WERI-Rb-1 (cell line): ENCODE results near the gene FUBP3.
"Not testable (repeated sequence)": the region's sequence is repeated elsewhere in the genome, so short reads cannot be mapped to it uniquely, and the experiment has no call there.

ENCODE experiments used
- DNase-seq: peaks from one replicate; pipeline ENCODE4 v3.0.0-alpha.2; 2020
- H3K27ac ChIP-seq: fragments of 250-450 bp; sonication (Bioruptor Pico); 2 replicates; pipeline ENCODE4 v1.5.1; 2020; ENCODE audit warnings: mild to moderate bottlenecking, moderate library complexity
- H3K27me3 ChIP-seq: fragments of 250-450 bp; sonication (Bioruptor Pico); 2 replicates; pipeline ENCODE4 v1.5.1; 2021; ENCODE audit warnings: mild to moderate bottlenecking, low read depth, moderate library complexity; ENCODE audit not compliant: insufficient read depth, severe bottlenecking
- H3K36me3 ChIP-seq: fragments of 250-450 bp; sonication (Bioruptor Pico); 2 replicates; pipeline ENCODE4 v1.5.1; 2020; ENCODE audit warnings: mild to moderate bottlenecking, moderate library complexity
- H3K4me3 ChIP-seq: 2 replicates; pipeline ENCODE4 v1.5.1; 2011; ENCODE audit warnings: low read depth, mild to moderate bottlenecking, control low read depth, low read length
- H3K9me3 ChIP-seq: fragments of 250-450 bp; sonication (Bioruptor Pico); 2 replicates; pipeline ENCODE4 v1.5.1; 2021; ENCODE audit warnings: mild to moderate bottlenecking, moderate library complexity; ENCODE audit not compliant: severe bottlenecking
- CTCF ChIP-seq: IDR thresholded peaks from 2 replicates; pipeline ENCODE4 v1.5.1; 2011; ENCODE audit warnings: low read depth, mild to moderate bottlenecking, control low read depth, inconsistent platforms, low read length

Gene FUBP3

GRCh38 chr9:130554606-130555005 is 24.8 kb upstream of the FUBP3 start:
- H3K4me3 ChIP-seq: no peak overlapping the region
- peaks cover 1% of the 10 kb centered on the region for H3K9me3 ChIP-seq
- no peaks in the 10 kb centered on the region for H3K27me3 ChIP-seq
- no peak for TF ChIP-seq CTCF
- DNase-seq: no peak
- no peak overlapping the region for H3K27ac ChIP-seq
- H3K36me3 ChIP-seq: no peaks in the 10 kb centered on the region

GRCh38 chr9:130555061-130555460 is 24.3 kb upstream of the FUBP3 start:
- H3K36me3 ChIP-seq: no peaks in the 10 kb centered on the region
- H3K4me3 ChIP-seq: no peak overlapping the region
- DNase-seq: no peak
- H3K27ac ChIP-seq: no peak overlapping the region
- no peaks in the 10 kb centered on the region for H3K27me3 ChIP-seq
- no peaks in the 10 kb centered on the region for H3K9me3 ChIP-seq
- TF ChIP-seq CTCF: no peak

DNA sequence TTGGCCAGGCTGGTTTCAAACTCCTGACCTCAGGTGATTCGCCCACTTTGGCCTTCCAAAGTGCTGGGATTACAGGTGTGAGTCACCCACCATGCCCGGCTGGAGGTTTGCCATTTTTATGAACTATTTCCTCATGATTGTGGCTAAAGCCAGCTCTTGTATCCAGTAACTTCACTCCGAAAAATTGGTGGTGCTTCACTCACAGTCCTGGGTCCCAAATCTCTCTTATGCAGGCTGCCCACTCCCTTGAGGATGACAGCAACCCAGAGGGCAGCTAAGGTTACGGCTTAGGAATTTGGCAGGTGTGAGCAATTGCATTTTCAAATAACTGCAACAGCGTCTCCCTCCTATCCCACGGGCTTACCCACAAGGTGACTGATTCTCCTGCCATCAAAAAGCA is 23.4 kb upstream of the FUBP3 start:
- Histone ChIP-seq H3K27me3 (no peaks in the 10 kb centered on the region), H3K36me3 (no peaks in the 10 kb centered on the region), H3K27ac (no peak overlapping the region), H3K4me3 (peak overlapping the region; percentile 21; the same call in 1 of the 2 replicates), H3K9me3 (no peaks in the 10 kb centered on the region)
- no peak for DNase-seq
- no peak for TF ChIP-seq CTCF

GRCh38 chr9:130556396-130557076 is 22.8 kb upstream of the FUBP3 start:
- Histone ChIP-seq H3K4me3 (peak overlapping the region; percentile 21), H3K27me3 (no peaks in the 10 kb centered on the region), H3K27ac (0 out of 2 replicates have a peak overlapping the region, but pooled peaks have one; percentile 2), H3K9me3 (no peaks in the 10 kb centered on the region), H3K36me3 (no peaks in the 10 kb centered on the region)
- no peak for TF ChIP-seq CTCF
- DNase-seq: peak; percentile 79

- Histone ChIP-seq H3K36me3 (no peaks in the 10 kb centered on the region), H3K4me3 (peak overlapping the region; percentile 21), H3K9me3 (no peaks in the 10 kb centered on the region), H3K27me3 (no peaks in the 10 kb centered on the region), H3K27ac (no peak overlapping the region)
- no peak for TF ChIP-seq CTCF
- DNase-seq: no peak
Observed at GRCh38 chr9:130557077-130557468, 22.3 kb upstream of the FUBP3 start.

DNA sequence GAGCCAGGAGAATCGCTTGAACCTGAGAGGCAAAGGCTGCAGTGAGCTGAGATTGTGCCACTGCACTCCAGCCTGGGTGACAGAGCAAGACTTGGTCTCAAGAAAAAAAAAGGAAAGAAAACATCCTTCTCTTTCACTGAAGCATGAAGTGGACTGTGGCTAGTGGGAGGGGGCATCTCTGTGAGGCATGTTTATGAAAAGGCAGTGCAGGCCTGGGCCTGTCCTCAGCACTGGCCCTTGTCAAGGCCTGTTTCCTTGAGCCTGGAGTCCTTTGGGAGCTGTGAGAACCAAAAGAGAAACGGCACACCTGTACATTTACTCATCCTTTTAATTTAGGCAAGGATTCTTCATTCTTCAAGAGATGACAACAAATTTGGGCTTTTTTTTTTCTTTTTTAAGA is 18.3 kb upstream of the FUBP3 start:
- no peak for TF ChIP-seq CTCF
- H3K4me3 ChIP-seq: no peak overlapping the region
- peaks cover 11% of the 10 kb centered on the region for H3K9me3 ChIP-seq
- H3K36me3 ChIP-seq: no peaks in the 10 kb centered on the region
- DNase-seq: no peak
- no peaks in the 10 kb centered on the region for H3K27me3 ChIP-seq
- H3K27ac ChIP-seq: peak overlapping the region; percentile 43

DNA sequence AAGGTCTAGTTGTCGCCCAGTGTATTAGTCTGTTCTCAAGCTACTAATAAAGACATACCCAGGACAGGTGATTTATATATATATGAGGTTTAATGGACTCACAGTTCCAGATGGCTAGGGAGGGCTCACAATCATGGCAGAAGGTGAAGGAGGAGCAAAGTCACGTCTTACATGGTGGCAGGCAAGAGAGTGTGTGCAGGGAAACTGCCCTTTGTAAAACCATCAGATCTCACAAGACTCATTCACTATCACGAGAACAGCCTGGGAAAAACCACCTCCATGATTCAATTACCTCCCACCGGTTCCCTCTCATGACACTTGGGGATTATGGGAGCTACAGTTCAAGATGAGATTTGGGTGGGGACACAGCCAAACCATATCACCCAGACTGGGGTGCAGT is 16.9 kb upstream of the FUBP3 start:
- Histone ChIP-seq H3K9me3 (peaks cover 11% of the 10 kb centered on the region), H3K27ac (peak overlapping the region; percentile 18; the same call in 1 of the 2 replicates)
- not testable (repeated sequence) for H3K36me3 ChIP-seq, DNase-seq, H3K27me3 ChIP-seq, H3K4me3 ChIP-seq
